HepG2 (cell line): ENCODE results near the gene ADAM15. TPM values are rescaled to one million over a fixed set of nuclear protein-coding genes. Genes with fewer than 3 reads are reported as not detected.

Experiments used
- ARNT2 ChIP-seq: sonication (generic); formaldehyde crosslinking; IDR thresholded peaks from 2 replicates; pipeline ENCODE4 v1.8.0; 2022; ENCODE audit warnings: mild to moderate bottlenecking, low read depth, missing genetic modification reagents, moderate library complexity
- ATAD3A ChIP-seq: sonication (generic); formaldehyde crosslinking; IDR thresholded peaks from 2 replicates; pipeline ENCODE4 v1.4.0; 2020; ENCODE audit warnings: missing genetic modification reagents
- ATM ChIP-seq: fragments of 450-650 bp; IDR thresholded peaks from 2 replicates; pipeline ENCODE4 v1.7.1; 2017; ENCODE audit warnings: mild to moderate bottlenecking, borderline replicate concordance
- NR1H2 ChIP-seq: sonication (generic); formaldehyde crosslinking; IDR thresholded peaks from 2 replicates; pipeline ENCODE4 v1.8.1; 2022; ENCODE audit warnings: low read depth, missing genetic modification reagents, borderline replicate concordance
- ZNF253 ChIP-seq: sonication (generic); formaldehyde crosslinking; IDR thresholded peaks from 2 replicates; pipeline ENCODE4 v1.8.0; 2022; ENCODE audit warnings: mild to moderate bottlenecking, missing genetic modification reagents, borderline replicate concordance
- ZNF672 ChIP-seq: sonication (generic); formaldehyde crosslinking; IDR thresholded peaks from 2 replicates; pipeline ENCODE4 v1.8.1; 2022; ENCODE audit warnings: missing genetic modification reagents
- ZNF775 ChIP-seq: sonication (generic); formaldehyde crosslinking; IDR thresholded peaks from 2 replicates; pipeline ENCODE4 v1.4.0; 2020; ENCODE audit warnings: missing genetic modification reagents, mild to moderate bottlenecking, moderate library complexity, borderline replicate concordance
- polyA plus RNA-seq, 8 experiments: library from polyadenylated mRNA; depleted of rRNA in 3 of 8; stranded (reverse) in 7 of 8; unstranded in 1 of 8; fragments of >200 nt; fragmentation: Illumina TruSeq in 4 of 8; extraction: Trizol in 4 of 8; gene quantifications; 2 replicates each; pipeline versions ENCODE4 v1.2.1 to v1.2.3, GENCODE V29; 2011 to 2016; ENCODE audit warnings: low read depth in 4 of 8, missing spikeins in 1 of 8, mixed read lengths in 1 of 8; ENCODE audit not compliant: insufficient read depth in 1 of 8
- total RNA-seq, 5 experiments: library from RNA; depleted of rRNA; stranded (reverse); fragments of >200 nt; fragmentation: Illumina TruSeq; extraction: Trizol; gene quantifications; 2 replicates each; pipeline ENCODE4 v1.2.3, GENCODE V29; 2016; ENCODE audit warnings: low read depth in 1 of 5
- TF ChIP-seq, protein P1 (sequence below): sonication (generic); formaldehyde crosslinking; IDR thresholded peaks from 2 replicates; pipeline ENCODE4 v1.4.0; 2020; ENCODE audit warnings: mild to moderate bottlenecking, missing genetic modification reagents
- TF ChIP-seq, protein P2 (sequence below): sonication (generic); formaldehyde crosslinking; IDR thresholded peaks from 2 replicates; pipeline ENCODE4 v1.8.0; 2022; ENCODE audit warnings: missing genetic modification reagents, mild to moderate bottlenecking, borderline replicate concordance
- TF ChIP-seq, protein P3 (sequence below): sonication (generic); formaldehyde crosslinking; IDR thresholded peaks from 2 replicates; pipeline ENCODE4 v1.8.0; 2022; ENCODE audit warnings: missing genetic modification reagents, mild to moderate bottlenecking, inconsistent platforms, borderline replicate concordance
- TF ChIP-seq, protein P4 (sequence below): sonication (generic); formaldehyde crosslinking; IDR thresholded peaks from 2 replicates; pipeline ENCODE4 v1.4.0; 2020; ENCODE audit warnings: mild to moderate bottlenecking, missing genetic modification reagents
- TF ChIP-seq, protein P5 (sequence below): sonication (generic); formaldehyde crosslinking; IDR thresholded peaks from 2 replicates; pipeline ENCODE4 v1.8.0; 2022; ENCODE audit warnings: missing genetic modification reagents, mild to moderate bottlenecking, moderate library complexity, borderline replicate concordance

The ADAM15 gene
- total and polyA plus RNA-seq, 2 of the 13 experiments (the other 11 are each of a cell fraction or from before 2014, with no cell fraction given), result 17.9 to 25.6 TPM

DNA sequence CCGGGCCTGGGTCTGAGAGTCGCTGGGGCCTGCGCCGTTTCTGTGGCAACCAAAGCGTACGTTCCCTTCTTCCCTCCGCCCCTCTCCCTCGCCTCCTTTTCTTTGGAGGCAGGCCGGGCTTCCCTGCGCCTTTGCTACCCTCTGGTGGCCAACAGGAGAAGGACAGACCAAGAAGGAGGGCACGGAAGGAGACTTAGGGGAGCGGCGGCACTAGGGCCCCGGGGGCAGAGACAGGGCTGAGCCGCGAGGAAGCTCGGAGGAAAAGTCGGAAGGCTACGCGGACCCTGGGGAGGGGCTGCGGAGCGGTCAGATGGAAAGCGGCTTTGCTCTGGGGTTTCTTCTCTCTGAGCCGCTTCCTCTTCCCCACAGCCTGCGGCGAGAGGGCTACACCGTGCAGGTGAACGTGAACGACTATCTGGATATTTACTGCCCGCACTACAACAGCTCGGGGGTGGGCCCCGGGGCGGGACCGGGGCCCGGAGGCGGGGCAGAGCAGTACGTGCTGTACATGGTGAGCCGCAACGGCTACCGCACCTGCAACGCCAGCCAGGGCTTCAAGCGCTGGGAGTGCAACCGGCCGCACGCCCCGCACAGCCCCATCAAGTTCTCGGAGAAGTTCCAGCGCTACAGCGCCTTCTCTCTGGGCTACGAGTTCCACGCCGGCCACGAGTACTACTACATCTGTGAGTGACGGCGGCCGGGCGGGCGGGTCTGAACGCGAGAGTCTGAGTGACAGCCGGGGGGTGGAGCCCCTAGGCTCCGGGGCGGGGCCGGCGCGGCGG is 33.8 kb downstream of the ADAM15 start (continued):
- TF ChIP-seq, protein P1, sequence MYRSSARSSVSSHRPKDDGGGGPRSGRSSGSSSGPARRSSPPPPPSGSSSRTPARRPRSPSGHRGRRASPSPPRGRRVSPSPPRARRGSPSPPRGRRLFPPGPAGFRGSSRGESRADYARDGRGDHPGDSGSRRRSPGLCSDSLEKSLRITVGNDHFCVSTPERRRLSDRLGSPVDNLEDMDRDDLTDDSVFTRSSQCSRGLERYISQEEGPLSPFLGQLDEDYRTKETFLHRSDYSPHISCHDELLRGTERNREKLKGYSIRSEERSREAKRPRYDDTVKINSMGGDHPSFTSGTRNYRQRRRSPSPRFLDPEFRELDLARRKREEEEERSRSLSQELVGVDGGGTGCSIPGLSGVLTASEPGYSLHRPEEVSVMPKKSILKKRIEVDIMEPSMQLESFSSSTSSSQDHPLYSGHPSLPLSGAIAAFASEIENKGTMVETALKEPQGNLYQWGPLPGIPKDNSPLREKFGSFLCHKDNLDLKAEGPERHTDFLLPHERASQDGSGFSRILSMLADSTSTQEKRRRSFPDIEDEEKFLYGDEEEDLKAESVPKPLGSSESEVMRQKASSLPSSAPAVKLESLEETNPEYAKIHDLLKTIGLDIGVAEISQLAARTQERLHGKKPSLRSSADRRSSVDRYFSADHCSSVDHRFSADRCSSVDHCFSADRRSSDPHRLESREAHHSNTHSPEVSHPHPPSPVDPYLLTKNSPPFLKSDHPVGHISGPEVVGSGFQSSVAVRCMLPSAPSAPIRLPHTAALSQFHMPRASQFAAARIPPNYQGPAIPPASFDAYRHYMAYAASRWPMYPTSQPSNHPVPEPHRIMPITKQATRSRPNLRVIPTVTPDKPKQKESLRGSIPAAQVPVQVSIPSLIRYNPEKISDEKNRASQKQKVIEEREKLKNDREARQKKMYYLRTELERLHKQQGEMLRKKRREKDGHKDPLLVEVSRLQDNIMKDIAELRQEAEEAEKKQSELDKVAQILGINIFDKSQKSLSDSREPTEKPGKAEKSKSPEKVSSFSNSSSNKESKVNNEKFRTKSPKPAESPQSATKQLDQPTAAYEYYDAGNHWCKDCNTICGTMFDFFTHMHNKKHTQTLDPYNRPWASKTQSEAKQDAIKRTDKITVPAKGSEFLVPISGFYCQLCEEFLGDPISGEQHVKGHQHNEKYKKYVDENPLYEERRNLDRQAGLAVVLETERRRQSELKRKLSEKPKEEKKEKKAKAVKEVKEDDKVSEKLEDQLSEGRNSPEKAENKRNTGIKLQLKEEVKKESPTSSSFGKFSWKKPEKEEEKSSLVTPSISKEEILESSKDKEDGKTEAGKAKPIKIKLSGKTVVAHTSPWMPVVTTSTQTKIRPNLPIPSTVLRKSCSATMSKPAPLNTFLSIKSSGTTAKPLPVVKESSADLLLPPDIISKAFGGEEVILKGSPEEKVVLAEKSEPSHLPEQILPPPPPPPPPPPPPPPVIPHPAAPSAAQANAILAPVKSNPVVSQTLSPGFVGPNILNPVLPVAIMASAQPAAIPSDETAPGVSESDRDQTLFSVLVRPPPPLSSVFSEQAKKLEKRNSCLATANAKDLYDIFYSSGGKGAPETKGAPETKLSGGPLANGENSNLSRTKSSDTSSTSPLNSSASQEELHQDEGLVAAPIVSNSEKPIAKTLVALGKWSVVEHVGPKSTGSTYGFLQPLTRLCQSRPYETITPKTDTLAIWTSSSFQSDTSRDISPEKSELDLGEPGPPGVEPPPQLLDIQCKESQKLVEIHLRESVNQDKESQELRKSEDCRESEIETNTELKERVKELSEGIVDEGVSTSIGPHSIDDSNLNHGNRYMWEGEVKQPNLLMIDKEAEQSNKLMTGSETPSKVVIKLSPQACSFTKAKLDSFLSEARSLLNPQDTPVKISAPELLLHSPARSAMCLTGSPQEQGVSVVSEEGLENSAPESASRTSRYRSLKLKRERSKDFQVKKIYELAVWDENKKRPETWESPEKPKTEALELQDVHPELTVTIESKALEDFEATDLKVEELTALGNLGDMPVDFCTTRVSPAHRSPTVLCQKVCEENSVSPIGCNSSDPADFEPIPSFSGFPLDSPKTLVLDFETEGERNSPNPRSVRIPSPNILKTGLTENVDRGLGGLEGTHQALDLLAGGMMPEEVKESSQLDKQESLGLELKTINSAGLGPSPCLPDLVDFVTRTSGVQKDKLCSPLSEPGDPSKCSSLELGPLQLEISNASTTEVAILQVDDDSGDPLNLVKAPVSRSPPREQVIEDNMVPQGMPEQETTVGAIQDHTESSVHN (CRISPR knock-in tag), result peak; percentile 76; the same call in 1 of the 2 replicates
- peak; percentile 42; the same call in 1 of the 2 replicates for TF ChIP-seq ARNT2 (CRISPR knock-in tag)
- no peak for TF ChIP-seq ZNF253 (CRISPR knock-in tag)
- TF ChIP-seq, protein P2, sequence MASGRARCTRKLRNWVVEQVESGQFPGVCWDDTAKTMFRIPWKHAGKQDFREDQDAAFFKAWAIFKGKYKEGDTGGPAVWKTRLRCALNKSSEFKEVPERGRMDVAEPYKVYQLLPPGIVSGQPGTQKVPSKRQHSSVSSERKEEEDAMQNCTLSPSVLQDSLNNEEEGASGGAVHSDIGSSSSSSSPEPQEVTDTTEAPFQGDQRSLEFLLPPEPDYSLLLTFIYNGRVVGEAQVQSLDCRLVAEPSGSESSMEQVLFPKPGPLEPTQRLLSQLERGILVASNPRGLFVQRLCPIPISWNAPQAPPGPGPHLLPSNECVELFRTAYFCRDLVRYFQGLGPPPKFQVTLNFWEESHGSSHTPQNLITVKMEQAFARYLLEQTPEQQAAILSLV, result no peak
- TF ChIP-seq, protein P3, sequence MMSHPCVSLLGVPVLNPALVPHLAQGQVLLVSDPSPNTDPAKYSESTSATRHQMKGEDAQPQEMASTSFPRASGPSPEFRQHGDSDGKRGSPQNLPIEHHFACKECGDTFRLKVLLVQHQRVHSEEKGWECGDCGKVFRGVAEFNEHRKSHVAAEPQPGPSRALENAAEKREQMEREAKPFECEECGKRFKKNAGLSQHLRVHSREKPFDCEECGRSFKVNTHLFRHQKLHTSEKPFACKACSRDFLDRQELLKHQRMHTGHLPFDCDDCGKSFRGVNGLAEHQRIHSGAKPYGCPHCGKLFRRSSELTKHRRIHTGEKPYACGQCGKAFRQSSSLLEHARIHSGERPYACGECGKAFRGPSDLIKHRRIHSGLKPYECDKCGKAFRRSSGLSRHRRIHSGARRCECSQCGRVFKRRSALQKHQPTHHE (CRISPR knock-in tag), result no peak
- 0 out of 2 replicates have a peak, but pooled peaks have one; percentile 55 for TF ChIP-seq ZNF672 (CRISPR knock-in tag)
- TF ChIP-seq, protein P4, sequence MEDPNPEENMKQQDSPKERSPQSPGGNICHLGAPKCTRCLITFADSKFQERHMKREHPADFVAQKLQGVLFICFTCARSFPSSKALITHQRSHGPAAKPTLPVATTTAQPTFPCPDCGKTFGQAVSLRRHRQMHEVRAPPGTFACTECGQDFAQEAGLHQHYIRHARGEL (CRISPR knock-in tag), result no peak
- no peak for TF ChIP-seq ZNF775 (CRISPR knock-in tag)
- TF ChIP-seq ATAD3A (CRISPR knock-in tag), result no peak
- no peak for TF ChIP-seq NR1H2
- TF ChIP-seq ATM, result no peak
- TF ChIP-seq, protein P5, sequence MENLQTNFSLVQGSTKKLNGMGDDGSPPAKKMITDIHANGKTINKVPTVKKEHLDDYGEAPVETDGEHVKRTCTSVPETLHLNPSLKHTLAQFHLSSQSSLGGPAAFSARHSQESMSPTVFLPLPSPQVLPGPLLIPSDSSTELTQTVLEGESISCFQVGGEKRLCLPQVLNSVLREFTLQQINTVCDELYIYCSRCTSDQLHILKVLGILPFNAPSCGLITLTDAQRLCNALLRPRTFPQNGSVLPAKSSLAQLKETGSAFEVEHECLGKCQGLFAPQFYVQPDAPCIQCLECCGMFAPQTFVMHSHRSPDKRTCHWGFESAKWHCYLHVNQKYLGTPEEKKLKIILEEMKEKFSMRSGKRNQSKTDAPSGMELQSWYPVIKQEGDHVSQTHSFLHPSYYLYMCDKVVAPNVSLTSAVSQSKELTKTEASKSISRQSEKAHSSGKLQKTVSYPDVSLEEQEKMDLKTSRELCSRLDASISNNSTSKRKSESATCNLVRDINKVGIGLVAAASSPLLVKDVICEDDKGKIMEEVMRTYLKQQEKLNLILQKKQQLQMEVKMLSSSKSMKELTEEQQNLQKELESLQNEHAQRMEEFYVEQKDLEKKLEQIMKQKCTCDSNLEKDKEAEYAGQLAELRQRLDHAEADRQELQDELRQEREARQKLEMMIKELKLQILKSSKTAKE, result peak; percentile 38; the same call in 1 of the 2 replicates
